ENCODE data around the gene CHD5. TPM values are rescaled to one million over a fixed set of nuclear protein-coding genes. Genes with fewer than 3 reads are reported as not detected.
A peak's percentile ranks its signal among the peaks of the same experiment; 100 is the strongest.

Gene CHD5
- total and polyA plus RNA-seq, 7 experiments from 2014 or later: 0.14 to 2.8 (median 0.37) TPM; not detected in 2

GRCh38 chr1:6176779-6177178 is 3.3 kb downstream of the CHD5 start:
- POLR2A ChIA-PET: no interaction called here
- peaks cover 0 to 4% (median 0%) of the 10 kb centered on the region in 11 donors for H3K9me3 Mint-ChIP-seq
- ATAC-seq (no peak), DNase-seq (no peak)
- H3K36me3 ChIP-seq (ENCODE audit: control insufficient read depth in 2 of 3, insufficient read depth in 3 of 3, low read length in 3 of 3): no peaks in the 10 kb centered on the region
- H3K27me3 ChIP-seq (ENCODE audit: control insufficient read depth in 2 of 2, insufficient read depth in 2 of 2, low read length in 2 of 2): peaks cover 3 to 13% of the 10 kb centered on the region in 2 donors
- no peak overlapping the region for H3K27ac Mint-ChIP-seq
- H3K4me1 ChIP-seq (ENCODE audit: control insufficient read depth in 2 of 2, insufficient read depth in 2 of 2, low read length in 2 of 2): no peaks in the 10 kb centered on the region
- peaks cover 0 to 3% (median 0%) of the 10 kb centered on the region in 3 experiments for H3K9me3 ChIP-seq (ENCODE audit: control insufficient read depth in 2 of 3, low read length in 3 of 3)
- no peak overlapping the region for H3K27ac ChIP-seq (ENCODE audit: low read depth, low read length)
- peaks cover 0 to 5% (median 0%) of the 10 kb centered on the region in 5 donors for H3K36me3 Mint-ChIP-seq
- H3K4me3 ChIP-seq (ENCODE audit: low read length): no peak overlapping the region
- intact Hi-C loops (cut with micrococcal nuclease): no loop called here
- CTCF ChIA-PET: no interaction called here
- H3K27me3 Mint-ChIP-seq: peaks cover 31 to 40% (median 37%) of the 10 kb centered on the region in 5 donors
- peak overlapping the region in 1 of 10 donors; percentile 29 for H3K4me3 Mint-ChIP-seq
- H3K4me1 Mint-ChIP-seq: peaks cover 10 to 30% (median 26%) of the 10 kb centered on the region in 7 donors

- POLR2A ChIA-PET: no interaction called here
- DNase-seq: no peak
- peaks cover 0 to 9% of the 10 kb centered on the region in 2 donors for H3K27me3 ChIP-seq (ENCODE audit: control insufficient read depth in 2 of 2, insufficient read depth in 2 of 2, low read length in 2 of 2)
Measured at GRCh38 chr1:6175411-6175828, 4.7 kb downstream of the CHD5 start.

GRCh38 chr1:6174621-6175410 is 5.3 kb downstream of the CHD5 start:
- Histone ChIP-seq H3K27me3 (ENCODE audit: control insufficient read depth in 2 of 2, insufficient read depth in 2 of 2, low read length in 2 of 2) (peaks cover 0 to 9% of the 10 kb centered on the region in 2 donors), H3K36me3 (ENCODE audit: control insufficient read depth in 2 of 3, insufficient read depth in 3 of 3, low read length in 3 of 3) (no peaks in the 10 kb centered on the region), H3K4me1 (ENCODE audit: control insufficient read depth in 2 of 2, insufficient read depth in 2 of 2, low read length in 2 of 2) (no peaks in the 10 kb centered on the region), H3K4me3 (ENCODE audit: low read length) (no peak overlapping the region), H3K27ac (ENCODE audit: low read depth, low read length) (no peak overlapping the region), H3K9me3 (ENCODE audit: control insufficient read depth in 2 of 3, low read length in 3 of 3) (peaks cover 0 to 3% (median 0%) of the 10 kb centered on the region in 3 experiments)
- ATAC-seq (no peak), DNase-seq (no peak)
- peaks cover 24 to 35% (median 32%) of the 10 kb centered on the region in 5 donors for H3K27me3 Mint-ChIP-seq
- POLR2A ChIA-PET: no interaction called here
- CTCF ChIA-PET: interaction anchor here (0.8 kb wide), 1 partner anchor 140 kb away, joined by 6 read pairs; no protein-coding TSS in a partner anchor
- H3K9me3 Mint-ChIP-seq: peaks cover 0 to 2% (median 0%) of the 10 kb centered on the region in 11 donors
- intact Hi-C loops (cut with micrococcal nuclease): no loop called here
- peaks cover 0 to 18% (median 13%) of the 10 kb centered on the region in 7 donors for H3K4me1 Mint-ChIP-seq
- no peak overlapping the region for H3K4me3 Mint-ChIP-seq
- H3K36me3 Mint-ChIP-seq: peaks cover 0 to 5% (median 0%) of the 10 kb centered on the region in 5 donors
- H3K27ac Mint-ChIP-seq: no peak overlapping the region

More at GRCh38 chr1:6175411-6175828, 4.7 kb downstream of the CHD5 start:
- peaks cover 0 to 2% (median 0%) of the 10 kb centered on the region in 11 donors for H3K9me3 Mint-ChIP-seq
- H3K36me3 Mint-ChIP-seq: peaks cover 0 to 5% (median 0%) of the 10 kb centered on the region in 5 donors
- Histone ChIP-seq H3K4me1 (ENCODE audit: control insufficient read depth in 2 of 2, insufficient read depth in 2 of 2, low read length in 2 of 2) (no peaks in the 10 kb centered on the region), H3K27ac (ENCODE audit: low read depth, low read length) (no peak overlapping the region), H3K36me3 (ENCODE audit: control insufficient read depth in 2 of 3, insufficient read depth in 3 of 3, low read length in 3 of 3) (no peaks in the 10 kb centered on the region), H3K4me3 (ENCODE audit: low read length) (no peak overlapping the region), H3K9me3 (ENCODE audit: control insufficient read depth in 2 of 3, low read length in 3 of 3) (peaks cover 0 to 3% (median 0%) of the 10 kb centered on the region in 3 experiments)
- no peak overlapping the region for H3K4me3 Mint-ChIP-seq
- CTCF ChIA-PET: no interaction called here
- intact Hi-C loops (cut with micrococcal nuclease): no loop called here
- no peak for ATAC-seq
- H3K27ac Mint-ChIP-seq: no peak overlapping the region
- peaks cover 24 to 35% (median 32%) of the 10 kb centered on the region in 5 donors for H3K27me3 Mint-ChIP-seq
- H3K4me1 Mint-ChIP-seq: peaks cover 0 to 18% (median 13%) of the 10 kb centered on the region in 7 donors

- H3K9me3 ChIP-seq (ENCODE audit: control insufficient read depth in 2 of 3, low read length in 3 of 3): peaks cover 0 to 3% (median 0%) of the 10 kb centered on the region in 3 experiments
- no peaks in the 10 kb centered on the region for H3K27me3 ChIP-seq (ENCODE audit: control insufficient read depth in 2 of 2, insufficient read depth in 2 of 2, low read length in 2 of 2)
- Mint-ChIP-seq H3K27me3 (peaks cover 11 to 30% (median 22%) of the 10 kb centered on the region in 5 donors), H3K4me3 (no peak overlapping the region), H3K36me3 (peaks cover 0 to 4% (median 0%) of the 10 kb centered on the region in 5 donors), H3K27ac (no peak overlapping the region), H3K9me3 (peaks cover 0 to 2% (median 0%) of the 10 kb centered on the region in 11 donors), H3K4me1 (peaks cover 0 to 5% (median 4%) of the 10 kb centered on the region in 7 donors)
- H3K4me1 ChIP-seq (ENCODE audit: control insufficient read depth in 2 of 2, insufficient read depth in 2 of 2, low read length in 2 of 2): no peaks in the 10 kb centered on the region
- H3K27ac ChIP-seq (ENCODE audit: low read depth, low read length): no peak overlapping the region
- POLR2A ChIA-PET: no interaction called here
- CTCF ChIA-PET: no interaction called here
- intact Hi-C loops (cut with micrococcal nuclease): no loop called here
- no peaks in the 10 kb centered on the region for H3K36me3 ChIP-seq (ENCODE audit: control insufficient read depth in 2 of 3, insufficient read depth in 3 of 3, low read length in 3 of 3)
- H3K4me3 ChIP-seq (ENCODE audit: low read length): no peak overlapping the region
- ATAC-seq (no peak), DNase-seq (no peak)
Measured at GRCh38 chr1:6172549-6172948, 7.6 kb downstream of the CHD5 start.

- Histone ChIP-seq H3K36me3 (ENCODE audit: control insufficient read depth in 2 of 3, insufficient read depth in 3 of 3, low read length in 3 of 3) (no peaks in the 10 kb centered on the region), H3K9me3 (ENCODE audit: control insufficient read depth in 2 of 3, low read length in 3 of 3) (peaks cover 0 to 3% (median 0%) of the 10 kb centered on the region in 3 experiments), H3K27ac (ENCODE audit: low read depth, low read length) (no peak overlapping the region), H3K27me3 (ENCODE audit: control insufficient read depth in 2 of 2, insufficient read depth in 2 of 2, low read length in 2 of 2) (no peaks in the 10 kb centered on the region), H3K4me3 (ENCODE audit: low read length) (no peak overlapping the region), H3K4me1 (ENCODE audit: control insufficient read depth in 2 of 2, insufficient read depth in 2 of 2, low read length in 2 of 2) (no peaks in the 10 kb centered on the region)
- no peak overlapping the region for H3K4me3 Mint-ChIP-seq
- no peaks in the 10 kb centered on the region for H3K36me3 Mint-ChIP-seq
- H3K4me1 Mint-ChIP-seq: no peaks in the 10 kb centered on the region
- DNase-seq (no peak), ATAC-seq (no peak)
- intact Hi-C loops (cut with micrococcal nuclease): no loop called here
- CTCF ChIA-PET: no interaction called here
- peaks cover 3 to 20% (median 15%) of the 10 kb centered on the region in 5 donors for H3K27me3 Mint-ChIP-seq
- H3K27ac Mint-ChIP-seq: no peak overlapping the region
- peaks cover 0 to 2% (median 0%) of the 10 kb centered on the region in 11 donors for H3K9me3 Mint-ChIP-seq
- POLR2A ChIA-PET: no interaction called here
Measured at GRCh38 chr1:6171548-6172124, 8.5 kb downstream of the CHD5 start.

- ChIA-PET POLR2A (no interaction called here), CTCF (no interaction called here)
- Histone ChIP-seq H3K9me3 (ENCODE audit: control insufficient read depth in 2 of 3, low read length in 3 of 3) (peaks cover 0 to 3% (median 0%) of the 10 kb centered on the region in 3 experiments), H3K4me1 (ENCODE audit: control insufficient read depth in 2 of 2, insufficient read depth in 2 of 2, low read length in 2 of 2) (no peaks in the 10 kb centered on the region), H3K27ac (ENCODE audit: low read depth, low read length) (no peak overlapping the region), H3K27me3 (ENCODE audit: control insufficient read depth in 2 of 2, insufficient read depth in 2 of 2, low read length in 2 of 2) (no peaks in the 10 kb centered on the region), H3K4me3 (ENCODE audit: low read length) (no peak overlapping the region), H3K36me3 (ENCODE audit: control insufficient read depth in 2 of 3, insufficient read depth in 3 of 3, low read length in 3 of 3) (no peaks in the 10 kb centered on the region)
- no peaks in the 10 kb centered on the region for H3K4me1 Mint-ChIP-seq
- H3K9me3 Mint-ChIP-seq: peaks cover 0 to 2% (median 0%) of the 10 kb centered on the region in 11 donors
- H3K36me3 Mint-ChIP-seq: no peaks in the 10 kb centered on the region
- intact Hi-C loops (cut with micrococcal nuclease): no loop called here
- ATAC-seq (no peak), DNase-seq (no peak)
- peaks cover 0 to 18% (median 11%) of the 10 kb centered on the region in 5 donors for H3K27me3 Mint-ChIP-seq
- H3K27ac Mint-ChIP-seq: no peak overlapping the region
- H3K4me3 Mint-ChIP-seq: no peak overlapping the region
Measured at GRCh38 chr1:6170742-6171201, 9.3 kb downstream of the CHD5 start.
